Endometrial microvascular endothelial cells (primary cell): ENCODE measurements around the gene RAPGEF5. TPM values are rescaled to one million over a fixed set of nuclear protein-coding genes. Genes with fewer than 3 reads are reported as not detected.

Experiments
- in situ Hi-C: cut with HindIII; loops from 2 replicates; pipeline ENCODE4 v1.10.0; 2017; ENCODE audit warnings: low sequenced_read_pairs, low pct_unique_long_range_greater_than_20kb; ENCODE audit errors: inconsistent ontology term
- total RNA-seq: library from RNA; depleted of rRNA; stranded (reverse); fragments of >200 nt; gene quantifications from one replicate; pipeline ENCODE4 v1.2.3, GENCODE V29; 2015; ENCODE audit errors: inconsistent ontology term

The RAPGEF5 gene
- total RNA-seq, 1 donor from 2014 or later: 104 TPM

DNA sequence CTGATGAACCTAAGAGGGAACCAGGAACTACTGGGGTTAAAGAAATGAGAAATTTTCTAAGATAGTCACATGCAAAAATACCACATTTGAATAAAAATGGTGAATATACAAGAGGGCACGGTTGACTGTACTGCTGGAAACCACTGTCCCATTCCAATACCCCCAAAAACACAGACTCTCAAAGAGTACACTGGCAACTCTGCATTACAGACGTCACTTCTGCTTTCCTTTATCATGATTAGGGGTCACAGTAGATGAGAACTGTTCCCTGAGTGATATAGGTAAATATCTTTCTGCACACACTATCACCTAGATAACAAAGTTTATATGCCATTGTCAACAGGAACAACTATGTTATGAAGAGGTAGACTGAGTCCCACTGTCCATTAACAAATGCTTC, 69.5 kb downstream of the RAPGEF5 start:
- in situ Hi-C loops: no loop called here

DNA sequence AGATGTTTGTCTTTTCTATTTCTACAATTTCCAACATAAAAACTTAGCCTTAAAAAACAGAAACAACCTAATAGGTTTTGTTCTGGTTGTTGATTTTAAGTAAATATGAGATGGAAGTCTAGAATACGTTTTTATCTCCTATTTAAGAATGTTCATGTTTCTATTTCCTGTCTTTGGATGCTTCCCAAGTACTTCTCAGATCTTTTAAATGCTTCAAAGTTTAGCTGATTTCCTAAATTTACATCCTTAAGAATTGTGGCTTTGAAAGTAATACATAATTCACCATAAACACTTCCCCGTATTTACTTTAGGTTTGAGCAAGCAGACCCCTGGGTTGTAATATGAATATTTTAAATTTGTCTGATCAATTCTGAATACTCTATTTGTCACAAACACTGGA, 70.5 kb downstream of the RAPGEF5 start:
- in situ Hi-C loops: no loop called here

GRCh38 chr7:22281481-22281880, 75.5 kb downstream of the RAPGEF5 start:
- in situ Hi-C loops: no loop called here

DNA sequence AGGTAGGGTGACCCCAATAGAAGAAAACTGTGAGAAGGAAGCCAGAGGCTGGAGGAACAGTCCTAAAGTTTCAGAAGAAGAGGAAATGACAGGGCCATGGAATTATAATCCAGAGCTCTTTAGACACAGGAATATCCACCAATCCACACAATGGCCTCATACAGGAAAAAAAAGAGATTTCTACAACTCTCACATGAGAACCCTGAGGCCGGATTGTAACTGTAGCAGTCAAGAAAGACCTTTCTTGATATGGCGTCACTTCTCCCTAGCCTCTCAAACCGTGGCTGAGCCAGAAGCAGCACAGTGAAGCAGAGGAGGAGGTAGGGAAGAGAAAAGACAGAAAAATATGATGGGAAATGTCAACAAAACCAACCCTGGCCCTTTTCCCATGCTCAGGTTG, 76.9 kb downstream of the RAPGEF5 start:
- in situ Hi-C loops: no loop called here

GRCh38 chr7:22278660-22279059, 78.3 kb downstream of the RAPGEF5 start:
- in situ Hi-C loops: no loop called here

DNA sequence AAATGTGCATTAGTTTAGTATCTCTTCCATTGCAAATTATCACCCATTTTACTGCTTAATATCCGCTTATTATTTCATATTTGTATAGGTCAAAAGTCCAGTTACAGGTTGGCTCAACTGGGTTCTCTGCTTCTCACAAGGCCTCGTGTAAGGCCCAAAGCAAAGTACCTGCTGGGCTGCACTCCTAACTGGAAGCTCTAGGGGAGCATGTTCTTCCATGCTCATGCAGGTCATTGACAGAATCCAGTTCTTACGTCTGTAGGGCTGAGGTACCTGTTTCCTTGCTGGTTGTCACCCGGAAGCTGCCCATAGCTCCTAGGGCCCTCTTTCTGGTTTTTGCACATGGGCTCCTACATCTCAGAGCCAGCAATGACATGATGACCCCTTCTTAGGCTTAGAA, 79.6 kb downstream of the RAPGEF5 start:
- in situ Hi-C loops: no loop called here

- in situ Hi-C loops: no loop called here
These were observed 81.3 kb downstream of the RAPGEF5 start for GRCh38 chr7:22275661-22276060.

DNA sequence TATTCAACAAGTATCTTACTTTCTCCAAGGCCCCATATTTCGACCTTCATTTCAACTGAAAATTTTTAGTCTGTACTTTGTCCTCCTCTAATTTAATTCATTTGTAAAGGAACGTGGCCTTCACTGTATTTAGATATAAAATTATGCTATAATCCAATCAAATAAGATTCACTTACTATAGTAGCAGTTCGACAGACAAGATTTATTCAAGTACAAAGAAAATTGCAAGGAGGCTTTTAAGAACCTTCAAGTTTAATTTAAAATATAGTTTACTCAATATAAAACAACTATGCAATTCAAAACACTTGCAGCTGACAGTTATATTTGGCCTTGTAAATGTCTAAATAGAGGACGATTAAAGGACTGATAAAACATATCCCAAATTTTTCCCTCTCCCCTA, 85.6 kb downstream of the RAPGEF5 start:
- in situ Hi-C loops: no loop called here

DNA sequence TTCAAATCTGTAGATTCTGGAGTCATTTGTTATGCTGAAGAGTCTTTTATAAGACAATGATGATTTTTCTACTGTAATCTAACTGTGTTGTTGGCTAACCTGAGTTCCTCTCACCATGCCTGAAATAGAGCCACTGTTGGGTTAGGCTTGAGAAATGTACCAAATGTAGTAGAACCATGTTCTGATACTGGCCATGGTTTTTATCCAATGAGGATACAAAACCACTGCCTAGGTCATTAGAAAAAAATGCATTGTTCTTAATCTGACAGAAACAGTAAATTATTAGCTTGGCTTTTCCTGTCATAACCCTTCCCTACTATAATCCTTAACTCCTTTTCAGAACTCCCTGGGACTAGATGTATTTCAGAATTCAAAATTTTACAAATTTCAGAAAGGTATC, 86.6 kb downstream of the RAPGEF5 start:
- in situ Hi-C loops: no loop called here

DNA sequence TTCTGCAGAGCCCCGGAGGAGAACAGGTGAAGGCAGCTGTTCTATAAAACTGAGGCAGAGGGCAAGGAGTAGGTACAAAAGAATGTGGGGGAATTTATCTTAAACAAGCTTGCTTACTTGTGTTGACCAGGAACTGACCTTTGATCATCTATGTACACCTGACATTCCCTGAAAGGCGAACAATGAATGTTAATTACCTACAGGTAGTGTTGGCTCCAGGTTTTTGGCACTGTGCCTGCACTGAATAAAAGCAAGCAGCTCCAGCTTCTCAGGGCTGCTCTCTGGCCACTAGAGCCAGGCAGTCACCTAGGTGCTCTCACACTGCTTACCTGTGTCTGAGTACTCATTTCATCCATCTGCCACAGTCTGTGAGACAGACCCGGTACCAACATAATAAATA, 87.0 kb downstream of the RAPGEF5 start:
- in situ Hi-C loops: no loop called here

DNA sequence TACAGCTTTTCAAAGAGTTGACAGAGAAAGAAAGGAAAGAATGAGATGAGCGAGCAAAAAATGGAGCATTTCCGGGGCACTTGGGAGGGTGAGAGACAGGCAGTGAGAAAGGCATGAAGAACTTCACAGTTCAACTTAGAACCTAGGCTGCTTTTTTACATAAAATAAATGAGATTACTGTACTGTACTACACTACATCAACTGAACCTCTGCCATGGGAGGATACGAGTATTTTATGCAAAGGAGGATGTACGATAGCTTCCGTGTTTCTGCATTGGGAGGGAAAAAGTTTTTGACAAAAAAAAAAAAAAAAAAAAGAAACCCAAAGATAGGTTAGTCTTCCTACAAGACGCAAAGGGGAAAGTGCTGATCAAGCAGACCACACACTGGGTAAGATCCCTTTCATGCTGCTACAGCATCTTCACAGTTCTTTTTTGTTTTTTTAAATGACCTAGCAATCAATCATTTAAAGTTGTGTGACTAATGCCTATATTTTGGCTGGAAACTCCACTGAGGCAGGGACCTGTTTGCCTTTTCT, 88.0 kb downstream of the RAPGEF5 start:
- in situ Hi-C loops: no loop called here

DNA sequence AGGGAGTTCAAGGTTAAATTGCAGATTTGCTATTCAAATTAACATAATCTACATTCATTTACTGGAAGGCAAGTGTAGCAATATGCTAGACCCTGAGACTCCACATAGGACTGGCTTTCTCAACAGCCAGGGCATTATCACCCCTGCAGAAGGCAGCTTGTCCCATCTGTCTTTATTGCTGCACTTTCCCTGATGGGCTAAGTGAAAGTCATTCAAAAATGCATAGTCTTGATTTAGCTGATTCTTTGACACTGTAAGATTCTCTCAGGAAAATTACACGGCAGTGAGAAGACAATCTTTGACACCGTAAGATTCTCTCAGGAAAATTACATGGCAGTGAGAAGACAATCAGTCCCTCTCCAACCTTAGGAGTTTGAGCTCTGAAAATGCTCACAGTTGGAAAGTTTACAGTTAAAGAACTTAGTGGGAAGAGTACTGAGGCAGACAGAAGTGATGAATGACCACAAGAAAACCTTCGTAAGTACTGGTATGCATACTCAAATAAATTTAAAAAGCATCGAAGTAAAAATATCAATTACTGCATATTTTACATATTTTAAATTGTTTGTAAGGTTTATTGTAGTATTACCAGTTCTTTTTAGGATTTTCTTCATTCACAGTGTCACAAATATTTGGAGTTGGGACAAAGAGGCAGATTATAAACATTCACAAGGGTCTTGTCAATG, 88.9 kb downstream of the RAPGEF5 start:
- in situ Hi-C loops: no loop called here

DNA sequence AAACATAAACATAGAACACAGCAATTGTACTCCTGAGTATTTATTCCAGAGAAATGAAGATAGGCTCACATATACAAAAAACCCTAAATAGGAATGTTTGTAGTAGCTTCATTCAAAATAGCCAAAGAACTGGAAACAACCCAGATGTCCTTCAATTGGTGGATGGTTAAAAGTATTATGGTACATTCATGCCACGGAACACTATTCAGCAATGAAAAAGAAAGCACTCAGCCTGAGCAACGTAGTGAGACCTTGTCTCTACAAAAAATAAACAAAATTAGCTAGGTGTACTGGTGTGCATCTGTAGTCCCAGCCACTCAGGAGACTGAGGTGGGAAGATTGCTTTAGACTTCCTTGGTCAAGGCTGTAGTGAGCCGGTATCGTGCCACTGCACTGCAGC, 94.4 kb downstream of the RAPGEF5 start:
- in situ Hi-C loops: no loop called here

- in situ Hi-C loops: no loop called here
These were observed 100.3 kb downstream of the RAPGEF5 start for GRCh38 chr7:22256541-22257096.

DNA sequence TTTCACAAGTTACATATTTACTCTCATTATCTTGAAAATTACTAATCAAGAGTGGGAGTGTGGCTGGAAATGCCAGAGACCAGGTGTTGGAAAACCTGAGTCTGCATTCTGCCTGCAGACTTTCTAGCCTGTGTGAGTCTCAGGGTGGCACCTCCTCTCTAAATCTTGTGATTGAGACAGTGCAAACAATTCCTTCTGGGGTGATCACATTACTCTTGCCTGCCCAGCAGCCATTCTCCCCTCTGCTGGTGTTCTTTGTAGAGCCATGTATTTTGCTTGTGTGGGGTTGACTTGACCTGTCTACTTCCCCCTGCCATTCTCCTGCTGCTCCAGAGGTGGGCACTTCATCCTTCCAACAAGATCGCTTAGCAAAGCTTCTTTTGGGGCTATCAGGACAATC, 101.1 kb downstream of the RAPGEF5 start:
- in situ Hi-C loops: no loop called here

- in situ Hi-C loops: no loop called here
These were observed 101.6 kb downstream of the RAPGEF5 start for GRCh38 chr7:22255342-22255741.

- in situ Hi-C loops: no loop called here
These were observed 103.9 kb downstream of the RAPGEF5 start for GRCh38 chr7:22252936-22253536.

DNA sequence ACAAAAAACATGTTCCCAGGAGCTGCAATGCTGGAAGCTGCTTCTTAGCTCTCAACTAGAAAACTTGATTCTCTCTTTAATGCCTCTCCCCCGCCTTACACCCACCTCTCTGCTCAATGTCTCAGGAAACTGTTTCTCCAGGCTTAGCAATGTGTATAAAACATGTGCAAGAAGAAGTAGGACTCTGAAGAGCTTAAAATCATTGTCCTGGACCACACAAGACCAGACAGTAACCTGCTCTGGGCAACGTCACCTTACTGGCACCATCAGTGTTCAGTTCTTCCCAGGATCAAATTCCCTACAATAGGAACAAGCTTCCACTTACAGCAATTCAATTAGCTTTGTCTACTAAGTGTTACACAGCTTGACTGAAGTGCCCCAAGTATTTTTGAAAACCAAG, 104.9 kb downstream of the RAPGEF5 start:
- in situ Hi-C loops: no loop called here

- in situ Hi-C loops: no loop called here
These were observed 105.7 kb downstream of the RAPGEF5 start for GRCh38 chr7:22251281-22251680.

DNA sequence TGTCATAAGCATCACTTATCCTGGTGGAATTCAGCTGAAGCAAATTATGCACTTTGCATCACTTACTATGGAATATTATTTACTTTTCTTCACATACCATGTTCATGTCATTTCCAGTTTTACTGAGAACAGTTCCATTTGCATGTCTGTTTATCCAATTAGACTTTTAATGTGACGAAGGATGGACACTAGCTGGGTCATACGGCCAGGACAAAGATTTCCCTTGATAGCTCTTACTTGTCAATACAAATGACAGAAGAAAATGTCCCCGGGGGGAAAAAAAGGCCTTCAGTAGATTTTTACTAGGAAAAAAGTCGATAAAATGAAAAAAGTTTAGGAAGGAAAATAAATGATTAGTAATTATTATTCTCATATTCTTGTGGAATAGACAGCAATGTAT, 106.6 kb downstream of the RAPGEF5 start:
- in situ Hi-C loops: no loop called here
